Ovary (tissue), 3 donors: ENCODE results near the gene TMEM185A.

Source experiments
- EP300 ChIP-seq: sonication (generic); formaldehyde crosslinking; IDR thresholded peaks from one replicate; pipeline ENCODE4 v1.6.1; 2017; ENCODE audit warnings: antibody characterized with exemption
- POLR2A ChIP-seq: fragments of 450-650 bp; IDR thresholded peaks from one replicate; pipeline ENCODE4 v1.6.1; 2017; ENCODE audit warnings: antibody characterized with exemption, mild to moderate bottlenecking, moderate library complexity
- TF ChIP-seq, protein P1 (sequence below), 3 donors: fragments of 450-650 bp in 2 of 3; fragments of 200-600 bp in 1 of 3; IDR thresholded peaks; one replicate each; pipeline versions ENCODE4 v1.5.1 to v1.8.0; 2016 to 2022; ENCODE audit warnings: antibody characterized with exemption in 3 of 3, mild to moderate bottlenecking in 1 of 3
- donor health status: DM: no; HTN: no; CAD: no.

DNA sequence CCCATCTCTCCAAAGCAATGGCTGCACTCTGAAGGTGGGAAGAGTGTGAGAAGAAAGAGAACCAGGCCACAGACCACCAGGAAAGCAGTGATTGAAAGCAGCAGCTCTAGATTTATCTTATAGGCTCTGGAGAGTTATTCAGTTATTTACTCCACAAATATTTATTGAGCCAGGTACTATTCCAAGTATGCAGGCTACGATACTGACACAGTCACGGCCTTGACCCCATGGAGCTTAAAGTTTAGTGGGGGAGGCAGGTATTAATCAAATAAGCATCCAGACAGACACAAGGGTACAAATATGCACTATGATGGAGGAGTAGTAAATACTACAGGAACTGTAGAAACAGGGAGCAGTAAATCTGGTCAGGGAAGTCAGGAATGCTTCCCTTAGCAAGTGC, 2.8 kb downstream of the TMEM185A start:
- TF ChIP-seq POLR2A (no peak), EP300 (no peak)
- TF ChIP-seq, protein P1, sequence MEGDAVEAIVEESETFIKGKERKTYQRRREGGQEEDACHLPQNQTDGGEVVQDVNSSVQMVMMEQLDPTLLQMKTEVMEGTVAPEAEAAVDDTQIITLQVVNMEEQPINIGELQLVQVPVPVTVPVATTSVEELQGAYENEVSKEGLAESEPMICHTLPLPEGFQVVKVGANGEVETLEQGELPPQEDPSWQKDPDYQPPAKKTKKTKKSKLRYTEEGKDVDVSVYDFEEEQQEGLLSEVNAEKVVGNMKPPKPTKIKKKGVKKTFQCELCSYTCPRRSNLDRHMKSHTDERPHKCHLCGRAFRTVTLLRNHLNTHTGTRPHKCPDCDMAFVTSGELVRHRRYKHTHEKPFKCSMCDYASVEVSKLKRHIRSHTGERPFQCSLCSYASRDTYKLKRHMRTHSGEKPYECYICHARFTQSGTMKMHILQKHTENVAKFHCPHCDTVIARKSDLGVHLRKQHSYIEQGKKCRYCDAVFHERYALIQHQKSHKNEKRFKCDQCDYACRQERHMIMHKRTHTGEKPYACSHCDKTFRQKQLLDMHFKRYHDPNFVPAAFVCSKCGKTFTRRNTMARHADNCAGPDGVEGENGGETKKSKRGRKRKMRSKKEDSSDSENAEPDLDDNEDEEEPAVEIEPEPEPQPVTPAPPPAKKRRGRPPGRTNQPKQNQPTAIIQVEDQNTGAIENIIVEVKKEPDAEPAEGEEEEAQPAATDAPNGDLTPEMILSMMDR (IDR thresholded peaks at IDR 0.05) = no peak
